ENCODE results near the gene POU2AF1. TPM values are rescaled to one million over a fixed set of nuclear protein-coding genes. Genes with fewer than 3 reads are reported as not detected.
A peak's percentile ranks its signal among the peaks of the same experiment; 100 is the strongest.

Gene POU2AF1
- total RNA-seq, 4 donors from 2014 or later, result under 0.01 to 2.9 (median 2.6) TPM; not detected in 1

DNA sequence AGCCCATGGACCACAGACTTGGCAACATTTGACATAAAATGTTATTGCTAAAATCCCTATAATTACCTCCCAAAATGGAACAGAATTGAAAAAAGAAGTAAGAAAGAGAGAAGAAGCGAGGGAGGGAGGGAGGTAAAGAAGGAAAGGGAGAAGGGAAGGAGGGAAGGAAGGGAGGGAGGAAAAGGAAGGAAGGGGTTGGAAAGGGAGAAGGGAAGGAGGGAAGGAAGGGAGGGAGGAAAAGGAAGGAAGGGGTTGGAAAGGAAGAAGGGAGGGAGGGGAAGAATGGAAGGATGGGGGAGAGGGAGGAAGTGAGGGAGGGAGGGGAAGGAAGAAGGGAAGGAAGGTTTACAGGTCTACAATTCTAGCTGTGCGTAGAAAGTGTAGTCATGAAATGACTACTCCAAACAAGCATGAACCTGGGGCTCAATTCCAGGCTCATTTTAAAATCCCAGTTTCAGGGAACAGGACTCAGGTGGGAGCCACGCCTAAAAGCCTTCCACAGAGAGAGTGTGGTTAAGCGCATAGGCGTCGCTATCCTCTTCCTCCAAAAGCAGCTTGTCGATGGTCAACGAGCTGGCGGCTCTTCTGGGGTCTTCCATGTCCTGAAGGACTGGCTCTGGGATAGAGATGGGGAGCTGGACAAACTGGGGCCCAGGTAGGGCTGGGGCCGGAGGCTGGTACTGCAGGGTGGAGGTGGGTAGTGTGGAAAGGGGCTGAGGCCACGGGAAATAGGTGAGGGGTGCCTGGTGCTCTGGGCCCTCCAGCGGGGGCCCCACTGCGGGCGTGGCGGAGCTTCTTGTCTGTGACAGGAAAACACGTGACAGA is 25.1 kb downstream of the POU2AF1 start:
- no peak for TF ChIP-seq POLR2A (IDR thresholded peaks at IDR 0.05)
- TF ChIP-seq, protein P1, sequence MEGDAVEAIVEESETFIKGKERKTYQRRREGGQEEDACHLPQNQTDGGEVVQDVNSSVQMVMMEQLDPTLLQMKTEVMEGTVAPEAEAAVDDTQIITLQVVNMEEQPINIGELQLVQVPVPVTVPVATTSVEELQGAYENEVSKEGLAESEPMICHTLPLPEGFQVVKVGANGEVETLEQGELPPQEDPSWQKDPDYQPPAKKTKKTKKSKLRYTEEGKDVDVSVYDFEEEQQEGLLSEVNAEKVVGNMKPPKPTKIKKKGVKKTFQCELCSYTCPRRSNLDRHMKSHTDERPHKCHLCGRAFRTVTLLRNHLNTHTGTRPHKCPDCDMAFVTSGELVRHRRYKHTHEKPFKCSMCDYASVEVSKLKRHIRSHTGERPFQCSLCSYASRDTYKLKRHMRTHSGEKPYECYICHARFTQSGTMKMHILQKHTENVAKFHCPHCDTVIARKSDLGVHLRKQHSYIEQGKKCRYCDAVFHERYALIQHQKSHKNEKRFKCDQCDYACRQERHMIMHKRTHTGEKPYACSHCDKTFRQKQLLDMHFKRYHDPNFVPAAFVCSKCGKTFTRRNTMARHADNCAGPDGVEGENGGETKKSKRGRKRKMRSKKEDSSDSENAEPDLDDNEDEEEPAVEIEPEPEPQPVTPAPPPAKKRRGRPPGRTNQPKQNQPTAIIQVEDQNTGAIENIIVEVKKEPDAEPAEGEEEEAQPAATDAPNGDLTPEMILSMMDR (IDR thresholded peaks at IDR 0.05), result no peak
- intact Hi-C loops (cut with DNase I; ENCODE audit: low total_unique reads), result no loop called here
- peaks cover 0 to 12% of the 10 kb centered on the region in 2 donors for H3K4me1 ChIP-seq
- H3K27ac ChIP-seq, result peak overlapping the region; percentile 67 to 69
- H3K4me3 ChIP-seq, result no peak overlapping the region
- no peaks in the 10 kb centered on the region for H3K27me3 ChIP-seq
- DNase-seq, result no peak
- H3K9me3 ChIP-seq, result no peaks in the 10 kb centered on the region
- no peaks in the 10 kb centered on the region for H3K36me3 ChIP-seq

DNA sequence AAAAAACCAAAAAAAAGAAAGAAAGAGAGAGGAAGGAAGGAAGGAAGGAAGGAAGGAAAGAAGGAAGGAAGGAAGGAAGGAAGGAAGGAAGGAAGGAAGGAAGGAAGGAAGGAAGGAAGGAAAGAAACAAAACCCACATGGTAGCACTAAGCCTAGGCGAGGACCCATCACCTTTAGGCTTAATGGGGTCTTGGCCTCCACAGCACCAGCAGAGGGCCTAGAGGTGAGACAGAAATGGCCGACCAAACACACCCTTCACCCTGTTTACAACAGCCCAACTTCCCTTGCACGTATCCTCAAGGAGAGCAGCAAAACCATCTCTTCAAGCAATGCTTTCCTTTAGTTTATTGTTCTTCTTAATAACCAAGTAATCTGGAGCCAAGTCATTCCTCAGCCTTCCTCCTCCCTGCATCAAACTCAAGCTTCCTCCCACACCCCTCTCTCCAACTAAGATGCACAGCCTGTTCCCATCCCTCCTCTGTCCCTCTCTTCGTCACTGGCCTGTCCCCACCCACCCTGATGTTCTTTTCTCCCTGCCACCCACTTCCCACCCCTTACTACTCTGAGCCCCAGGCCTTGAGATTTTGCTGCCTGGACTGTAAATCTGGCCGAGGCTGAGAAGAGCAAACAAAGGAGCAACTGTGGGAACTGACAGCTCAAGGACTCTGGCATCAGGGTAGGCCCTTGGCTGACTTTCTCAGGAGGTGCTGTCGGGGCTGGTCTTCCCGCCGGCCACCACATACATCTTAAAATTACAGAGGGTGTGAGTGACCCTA is 26.0 kb downstream of the POU2AF1 start:
- no peak overlapping the region for H3K4me3 ChIP-seq
- no peaks in the 10 kb centered on the region for H3K9me3 ChIP-seq
- no peaks in the 10 kb centered on the region for H3K27me3 ChIP-seq
- TF ChIP-seq, protein P1 (IDR thresholded peaks at IDR 0.05), result no peak
- no peak for TF ChIP-seq POLR2A (IDR thresholded peaks at IDR 0.05)
- H3K36me3 ChIP-seq, result no peaks in the 10 kb centered on the region
- intact Hi-C loops (cut with DNase I; ENCODE audit: low total_unique reads), result no loop called here
- H3K4me1 ChIP-seq, result peaks cover 0 to 12% of the 10 kb centered on the region in 2 donors
- peak; percentile 46 to 47 for DNase-seq
- H3K27ac ChIP-seq, result peak overlapping the region; percentile 67 to 69

DNA sequence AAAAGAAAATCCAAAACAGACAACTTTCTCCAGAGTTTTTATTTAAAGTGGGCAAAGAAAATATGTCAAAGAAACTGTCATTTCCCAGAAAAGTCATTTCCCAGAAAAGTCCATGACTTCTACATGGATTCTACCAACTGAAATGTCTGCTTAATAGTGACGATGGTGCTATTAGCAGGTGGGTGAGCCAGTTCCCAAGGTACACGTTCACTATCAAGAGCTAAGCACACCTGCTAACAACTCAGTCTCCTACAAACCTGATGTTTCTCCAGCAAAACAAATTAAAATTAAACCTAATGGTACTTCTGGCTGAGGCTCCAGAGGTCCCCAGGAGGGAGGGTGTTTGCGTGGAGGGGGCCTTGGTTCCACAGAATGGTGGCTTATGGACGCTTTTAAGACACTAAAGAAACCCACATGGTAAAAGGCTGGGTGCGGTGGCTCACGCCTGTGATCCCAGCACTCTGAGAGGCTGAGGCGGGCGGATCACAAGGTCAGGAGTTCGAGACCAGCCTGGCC is 26.8 kb downstream of the POU2AF1 start:
- DNase-seq, result no peak

DNA sequence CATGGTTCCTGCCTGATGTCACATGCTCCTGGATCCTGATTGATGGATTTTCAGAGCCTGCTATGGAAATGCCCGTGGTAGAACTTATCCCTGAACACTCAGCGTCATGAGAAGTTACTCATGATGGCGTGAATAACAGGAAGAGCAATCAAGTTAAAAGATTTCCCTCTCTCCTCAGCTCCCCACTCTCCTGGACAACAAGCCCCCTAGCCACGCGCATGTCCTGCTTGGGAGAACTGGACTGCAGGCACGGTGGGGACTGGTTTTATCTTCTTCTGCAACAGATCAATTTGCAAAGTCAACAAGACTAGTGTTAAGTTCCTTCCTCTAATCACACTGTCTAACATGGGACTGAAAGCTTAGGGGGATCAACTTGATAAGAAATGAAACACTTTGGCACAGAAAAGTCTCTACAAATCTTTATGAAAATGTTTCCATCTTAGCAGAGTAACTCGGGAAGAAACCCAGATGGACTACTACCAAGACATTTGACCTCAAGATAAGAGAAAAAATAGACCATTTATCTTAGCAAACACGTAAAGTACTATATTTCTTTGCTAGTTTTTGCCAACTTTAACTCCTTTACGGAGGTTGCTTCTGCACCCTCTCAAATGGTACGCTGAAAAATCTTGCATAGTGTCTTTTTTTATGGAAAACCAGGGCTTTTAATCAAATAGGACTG is 27.6 kb downstream of the POU2AF1 start:
- no peak for DNase-seq
- intact Hi-C loops (cut with DNase I; ENCODE audit: low total_unique reads), result no loop called here

More for the DNA sequence above, 26.8 kb downstream of the POU2AF1 start:
- Histone ChIP-seq H3K9me3 (no peaks in the 10 kb centered on the region), H3K4me1 (peaks cover 0 to 12% of the 10 kb centered on the region in 2 donors), H3K27ac (peak overlapping the region; percentile 67 to 69), H3K27me3 (no peaks in the 10 kb centered on the region), H3K4me3 (no peak overlapping the region), H3K36me3 (no peaks in the 10 kb centered on the region)
- TF ChIP-seq, protein P1 (IDR thresholded peaks at IDR 0.05), result no peak
- intact Hi-C loops (cut with DNase I; ENCODE audit: low total_unique reads), result no loop called here

More for the DNA sequence above, 27.6 kb downstream of the POU2AF1 start:
- Histone ChIP-seq H3K4me1 (peaks cover 0 to 12% of the 10 kb centered on the region in 2 donors), H3K36me3 (no peaks in the 10 kb centered on the region), H3K4me3 (no peak overlapping the region), H3K27me3 (no peaks in the 10 kb centered on the region), H3K9me3 (no peaks in the 10 kb centered on the region), H3K27ac (peak overlapping the region; percentile 59 to 67)
- TF ChIP-seq, protein P1 (IDR thresholded peaks at IDR 0.05), result no peak
- no peak for TF ChIP-seq POLR2A (IDR thresholded peaks at IDR 0.05)
